DND-41 (cell line): ENCODE results near the gene SKIDA1.

Source experiments
- ATAC-seq: fragments of 200-7000 bp; cut with Tn5 transposase; 3 replicates; pipeline ENCODE4 v1.9.1; 2021; ENCODE audit warnings: low read depth; ENCODE audit not compliant: insufficient read depth
- DNase-seq: peaks from one replicate; pipeline ENCODE4 v3.0.0-alpha.2; 2020
- H2AFZ ChIP-seq: 2 replicates; pipeline ENCODE4 v1.6.0; 2012; ENCODE audit warnings: low read depth, low read length
- H3K27ac ChIP-seq: 2 replicates; pipeline ENCODE4 v1.5.1; 2012; ENCODE audit warnings: low read length, inconsistent platforms
- H3K27me3 ChIP-seq: fragments of 200-600 bp; sonication (generic); 2 replicates; pipeline ENCODE4 v1.6.0; 2012; ENCODE audit warnings: low read length, mild to moderate bottlenecking, inconsistent platforms; ENCODE audit not compliant: insufficient read depth, poor library complexity
- H3K36me3 ChIP-seq: 2 replicates; pipeline ENCODE4 v1.5.1; 2012; ENCODE audit warnings: low read length, inconsistent platforms; ENCODE audit not compliant: insufficient read depth
- H3K4me1 ChIP-seq: 2 replicates; pipeline ENCODE4 v1.5.1; 2012; ENCODE audit warnings: mild to moderate bottlenecking, low read length; ENCODE audit not compliant: insufficient read depth
- H3K4me2 ChIP-seq: 2 replicates; pipeline ENCODE4 v1.6.0; 2012; ENCODE audit warnings: mild to moderate bottlenecking, moderate library complexity, low read length, inconsistent platforms; ENCODE audit not compliant: insufficient read depth
- H3K4me3 ChIP-seq, 2 experiments: fragments of 200-600 bp in 1 of 2; shearing (Covaris generic) in 1 of 2; 2 replicates each; pipeline ENCODE4 v1.5.1; 2012 to 2016; ENCODE audit warnings: inconsistent platforms in 2 of 2, low read length in 2 of 2, mild to moderate bottlenecking in 2 of 2, low read depth in 1 of 2, moderate library complexity in 1 of 2
- H3K79me2 ChIP-seq: 2 replicates; pipeline ENCODE4 v1.6.0; 2012; ENCODE audit warnings: low read length, inconsistent platforms; ENCODE audit not compliant: insufficient read depth
- H3K9ac ChIP-seq: 2 replicates; pipeline ENCODE4 v1.6.0; 2012; ENCODE audit warnings: low read depth, mild to moderate bottlenecking, inconsistent platforms, low read length, moderate library complexity
- H3K9me3 ChIP-seq: 2 replicates; pipeline ENCODE4 v1.5.1; 2012; ENCODE audit warnings: low read length, moderate library complexity, mild to moderate bottlenecking, inconsistent platforms; ENCODE audit not compliant: insufficient read depth, severe bottlenecking
- H4K20me1 ChIP-seq: 2 replicates; pipeline ENCODE4 v1.6.0; 2012; ENCODE audit warnings: low read length; ENCODE audit not compliant: insufficient read depth
- EZH2 ChIP-seq: IDR thresholded peaks from 3 replicates; pipeline ENCODE4 v1.6.1; 2012; ENCODE audit warnings: borderline replicate concordance, low read depth, mild to moderate bottlenecking, moderate library complexity, low read length, inconsistent platforms; ENCODE audit not compliant: severe bottlenecking
- TF ChIP-seq, protein P1 (sequence below): IDR thresholded peaks from 2 replicates; pipeline ENCODE4 v1.5.1; 2012; ENCODE audit warnings: borderline replicate concordance, low read length, moderate library complexity, mild to moderate bottlenecking; ENCODE audit not compliant: poor library complexity, severe bottlenecking; ENCODE audit errors: extremely low read depth

Gene SKIDA1

DNA sequence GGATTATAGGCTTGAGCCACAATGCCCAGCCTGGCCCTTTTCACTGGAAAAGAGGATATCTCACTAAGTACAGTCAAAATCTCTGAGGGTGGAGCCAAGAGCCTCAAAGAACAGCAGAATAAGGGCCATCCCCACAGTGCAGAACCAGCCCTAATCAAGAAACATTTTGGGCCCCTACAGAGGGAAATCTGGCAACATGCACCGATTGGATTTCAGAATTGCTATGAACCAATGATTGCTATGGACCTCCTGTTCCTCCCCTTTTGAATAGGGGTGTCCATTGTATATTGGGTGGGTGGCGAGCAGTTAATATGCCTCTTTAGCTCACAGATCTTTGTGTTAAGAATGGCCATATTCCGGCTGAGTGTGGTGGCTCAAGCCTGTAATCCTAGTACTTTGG is 42.7 kb downstream of the SKIDA1 start:
- no peak overlapping the region for H3K4me2 ChIP-seq
- no peak overlapping the region for H2AFZ ChIP-seq
- TF ChIP-seq EZH2 = no peak
- TF ChIP-seq, protein P1, sequence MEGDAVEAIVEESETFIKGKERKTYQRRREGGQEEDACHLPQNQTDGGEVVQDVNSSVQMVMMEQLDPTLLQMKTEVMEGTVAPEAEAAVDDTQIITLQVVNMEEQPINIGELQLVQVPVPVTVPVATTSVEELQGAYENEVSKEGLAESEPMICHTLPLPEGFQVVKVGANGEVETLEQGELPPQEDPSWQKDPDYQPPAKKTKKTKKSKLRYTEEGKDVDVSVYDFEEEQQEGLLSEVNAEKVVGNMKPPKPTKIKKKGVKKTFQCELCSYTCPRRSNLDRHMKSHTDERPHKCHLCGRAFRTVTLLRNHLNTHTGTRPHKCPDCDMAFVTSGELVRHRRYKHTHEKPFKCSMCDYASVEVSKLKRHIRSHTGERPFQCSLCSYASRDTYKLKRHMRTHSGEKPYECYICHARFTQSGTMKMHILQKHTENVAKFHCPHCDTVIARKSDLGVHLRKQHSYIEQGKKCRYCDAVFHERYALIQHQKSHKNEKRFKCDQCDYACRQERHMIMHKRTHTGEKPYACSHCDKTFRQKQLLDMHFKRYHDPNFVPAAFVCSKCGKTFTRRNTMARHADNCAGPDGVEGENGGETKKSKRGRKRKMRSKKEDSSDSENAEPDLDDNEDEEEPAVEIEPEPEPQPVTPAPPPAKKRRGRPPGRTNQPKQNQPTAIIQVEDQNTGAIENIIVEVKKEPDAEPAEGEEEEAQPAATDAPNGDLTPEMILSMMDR = no peak
- H3K36me3 ChIP-seq = no peaks in the 10 kb centered on the region
- no peaks in the 10 kb centered on the region for H3K27me3 ChIP-seq
- no peaks in the 10 kb centered on the region for H3K4me1 ChIP-seq
- ATAC-seq = no peak
- H3K9ac ChIP-seq = no peak overlapping the region
- H3K27ac ChIP-seq = no peak overlapping the region
- DNase-seq = no peak
- no peaks in the 10 kb centered on the region for H3K79me2 ChIP-seq
- no peak overlapping the region for H3K4me3 ChIP-seq
- H3K9me3 ChIP-seq = no peaks in the 10 kb centered on the region
- H4K20me1 ChIP-seq = no peaks in the 10 kb centered on the region

DNA sequence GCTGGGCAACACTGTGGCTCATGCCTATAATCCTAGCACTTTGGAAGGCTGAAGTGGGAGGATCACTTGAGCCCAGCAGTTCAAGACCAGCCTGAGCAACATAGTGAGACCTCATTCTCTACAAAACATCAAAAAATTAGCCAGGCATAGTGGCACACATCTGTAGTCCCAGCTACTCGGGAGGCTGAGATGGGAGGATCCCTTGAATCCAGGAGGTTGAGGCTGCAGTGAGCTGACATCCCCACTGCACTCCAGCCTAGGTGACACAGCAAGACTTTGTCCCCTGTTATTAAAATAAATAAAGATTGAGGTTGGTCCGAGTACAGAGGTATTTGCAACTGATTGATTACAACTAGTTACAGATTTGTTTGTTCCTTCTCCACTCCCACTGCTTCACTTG is 44.1 kb downstream of the SKIDA1 start:
- H3K4me2 ChIP-seq = no peak overlapping the region
- no peak overlapping the region for H3K9ac ChIP-seq
- no peaks in the 10 kb centered on the region for H4K20me1 ChIP-seq

DNA sequence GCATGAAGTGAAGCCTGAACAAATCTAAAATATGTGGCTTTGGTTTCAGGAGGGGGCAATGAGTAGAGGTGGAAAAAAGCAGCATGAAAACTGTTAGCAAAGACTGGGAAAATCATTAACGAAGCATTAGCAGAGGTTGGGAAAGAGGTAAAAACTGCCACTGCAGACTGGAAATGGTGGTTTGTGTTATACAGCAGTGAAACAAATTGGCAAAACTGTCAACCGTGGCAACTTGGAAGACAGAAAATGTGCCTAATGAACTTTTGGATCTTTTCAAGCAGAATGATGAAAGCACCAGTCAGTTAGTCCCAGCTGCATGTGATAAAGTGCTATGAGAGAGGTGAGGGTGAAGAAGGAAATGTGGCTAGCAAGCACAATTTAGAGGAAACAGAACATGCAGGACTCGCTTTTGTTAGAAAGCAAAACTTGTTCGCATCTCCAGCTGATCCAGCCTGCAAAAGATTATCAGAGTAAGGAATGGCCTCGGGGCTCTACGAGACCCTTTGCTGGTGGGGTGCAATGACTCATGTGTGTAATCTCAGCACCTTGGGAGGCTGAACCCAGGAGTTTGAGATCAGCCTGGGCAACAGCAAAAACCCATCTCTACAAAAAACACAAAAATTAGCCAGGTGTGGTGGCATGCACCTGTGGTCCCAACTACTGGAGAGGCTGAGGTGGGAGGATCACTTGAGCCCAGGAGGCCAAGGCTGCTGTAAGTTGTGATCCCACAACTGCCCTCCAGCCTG is 45.7 kb downstream of the SKIDA1 start:
- Histone ChIP-seq H3K4me3 (no peak overlapping the region), H2AFZ (no peak overlapping the region), H3K4me1 (no peaks in the 10 kb centered on the region), H3K27ac (no peak overlapping the region), H3K9ac (no peak overlapping the region), H4K20me1 (no peaks in the 10 kb centered on the region), H3K27me3 (no peaks in the 10 kb centered on the region), H3K79me2 (no peaks in the 10 kb centered on the region), H3K9me3 (no peaks in the 10 kb centered on the region), H3K4me2 (no peak overlapping the region), H3K36me3 (no peaks in the 10 kb centered on the region)
- no peak for TF ChIP-seq EZH2
- TF ChIP-seq, protein P1 = no peak
- ATAC-seq (no peak), DNase-seq (no peak)

More for the DNA sequence above, 44.1 kb downstream of the SKIDA1 start:
- no peak for ATAC-seq
- H3K27ac ChIP-seq = no peak overlapping the region
- H3K36me3 ChIP-seq = no peaks in the 10 kb centered on the region
- no peak for DNase-seq
- no peaks in the 10 kb centered on the region for H3K9me3 ChIP-seq
- H3K4me1 ChIP-seq = no peaks in the 10 kb centered on the region
- no peak overlapping the region for H2AFZ ChIP-seq
- TF ChIP-seq, protein P1 = no peak
- no peak for TF ChIP-seq EZH2
- H3K4me3 ChIP-seq = no peak overlapping the region
- H3K27me3 ChIP-seq = no peaks in the 10 kb centered on the region
- no peaks in the 10 kb centered on the region for H3K79me2 ChIP-seq

DNA sequence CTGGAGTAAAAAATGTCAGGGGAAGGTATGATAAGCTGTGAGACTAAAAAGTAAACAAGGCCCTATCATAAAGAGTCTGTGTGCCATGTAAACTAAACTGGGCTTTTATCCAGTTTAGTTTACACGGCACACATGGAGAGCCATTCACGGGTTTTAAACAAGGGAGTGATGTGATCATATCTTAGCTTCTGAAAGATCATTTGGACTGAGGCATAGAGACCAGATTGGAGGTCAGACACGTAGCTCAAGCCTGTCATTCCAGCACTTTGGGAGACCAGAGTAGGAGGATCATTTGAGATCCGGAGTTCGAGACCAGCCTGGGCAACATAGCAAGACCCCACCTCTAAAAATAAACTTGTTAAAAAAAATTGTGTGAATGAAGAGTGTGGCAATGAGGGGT is 50.1 kb downstream of the SKIDA1 start:
- Histone ChIP-seq H3K36me3 (no peaks in the 10 kb centered on the region), H3K79me2 (no peaks in the 10 kb centered on the region), H3K27ac (no peak overlapping the region), H4K20me1 (no peaks in the 10 kb centered on the region), H3K4me1 (no peaks in the 10 kb centered on the region), H3K9me3 (no peaks in the 10 kb centered on the region), H3K4me2 (no peak overlapping the region), H3K27me3 (no peaks in the 10 kb centered on the region), H3K9ac (no peak overlapping the region), H2AFZ (no peak overlapping the region), H3K4me3 (no peak overlapping the region)
- TF ChIP-seq, protein P1 = no peak
- no peak for TF ChIP-seq EZH2
- DNase-seq (no peak), ATAC-seq (no peak)
